ENCODE measurements around the gene UBL4B.

UBL4B gene

DNA sequence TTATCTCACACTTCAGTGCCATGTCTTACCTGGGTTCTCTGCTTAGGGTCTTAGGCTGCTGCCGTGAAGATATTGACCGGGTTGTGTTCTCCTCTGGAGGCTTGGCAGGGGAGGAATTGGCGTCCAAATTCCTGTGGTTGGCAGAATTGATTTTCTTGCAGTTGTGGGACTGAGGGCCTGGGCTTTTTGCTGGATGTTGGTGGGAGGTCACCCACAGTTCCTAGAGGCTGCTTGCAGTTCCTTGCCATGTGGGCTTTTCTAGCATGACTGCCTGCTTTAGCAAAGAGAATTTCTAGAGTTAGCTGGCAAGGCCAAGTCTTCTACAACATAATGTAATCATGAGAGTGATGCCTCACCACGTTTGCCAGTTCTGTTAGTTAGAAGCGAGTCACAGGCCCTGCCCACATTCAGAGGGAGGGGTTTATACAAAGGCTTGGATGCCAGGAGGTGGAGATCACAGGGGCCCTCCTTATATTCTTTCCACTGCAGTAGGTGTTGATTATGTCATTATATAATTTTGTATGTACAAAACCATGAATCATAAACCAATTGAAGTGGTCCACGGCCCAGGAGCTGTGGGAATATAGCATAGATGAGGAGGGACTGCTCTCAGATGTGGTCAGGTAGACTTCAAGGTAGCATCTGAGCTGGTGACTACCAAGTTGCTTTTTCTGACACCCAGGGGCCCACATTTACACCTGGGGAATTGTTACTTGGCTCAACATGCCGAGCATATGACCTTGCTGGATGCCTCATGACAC lies 6.6 kb downstream of the UBL4B start:
- peak; percentile 41 for DNase-seq

DNA sequence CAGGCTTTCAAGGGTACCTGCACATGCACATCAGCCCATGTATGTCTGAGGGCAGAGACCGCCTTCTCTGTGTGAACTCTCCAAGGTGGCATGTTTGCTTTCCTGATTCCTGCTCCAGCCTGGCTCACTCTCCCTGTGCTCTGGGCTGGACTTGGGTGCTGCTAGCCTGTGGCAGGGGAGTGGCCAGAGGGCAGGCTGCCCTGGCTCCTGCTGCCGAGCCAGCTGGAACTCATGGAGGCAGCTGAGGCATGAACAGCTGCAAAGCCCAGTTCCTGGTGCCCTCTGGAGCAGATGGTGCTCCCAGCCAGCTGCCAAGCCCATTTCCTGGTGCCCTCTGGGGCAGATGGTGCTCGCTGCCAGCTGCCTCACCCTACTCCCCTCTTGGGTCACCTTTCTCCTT lies 7.6 kb downstream of the UBL4B start:
- no peak for DNase-seq

DNA sequence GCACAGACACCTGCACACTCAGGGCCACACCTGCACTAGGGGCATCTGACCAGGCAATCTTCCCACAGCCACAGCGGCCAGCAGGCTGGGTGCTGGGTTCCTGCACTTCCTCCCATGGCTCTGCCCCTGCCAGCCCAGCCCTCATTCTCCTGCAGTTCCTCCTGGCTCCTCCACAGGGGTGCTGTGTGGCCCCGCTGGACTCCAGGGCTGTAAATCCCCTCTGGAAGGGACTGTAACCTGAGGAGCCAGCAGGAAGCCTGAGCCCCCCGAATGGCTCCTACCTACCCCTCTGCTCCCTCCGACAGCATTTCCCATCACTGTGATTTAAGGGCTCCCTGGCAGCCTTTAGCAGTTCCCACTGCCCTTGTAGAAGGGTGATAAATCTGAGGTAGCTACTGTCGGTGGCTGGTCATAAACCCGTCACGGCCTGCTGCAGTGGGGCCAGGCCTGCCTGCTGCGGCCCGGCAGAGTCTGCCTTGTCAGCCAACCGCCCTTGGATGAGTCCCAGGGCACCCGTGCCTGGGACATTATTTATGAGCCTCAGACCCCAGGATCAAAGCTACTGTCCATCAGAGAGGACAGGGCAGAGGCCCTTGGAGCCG lies 8.8 kb downstream of the UBL4B start:
- no peak for DNase-seq

DNA sequence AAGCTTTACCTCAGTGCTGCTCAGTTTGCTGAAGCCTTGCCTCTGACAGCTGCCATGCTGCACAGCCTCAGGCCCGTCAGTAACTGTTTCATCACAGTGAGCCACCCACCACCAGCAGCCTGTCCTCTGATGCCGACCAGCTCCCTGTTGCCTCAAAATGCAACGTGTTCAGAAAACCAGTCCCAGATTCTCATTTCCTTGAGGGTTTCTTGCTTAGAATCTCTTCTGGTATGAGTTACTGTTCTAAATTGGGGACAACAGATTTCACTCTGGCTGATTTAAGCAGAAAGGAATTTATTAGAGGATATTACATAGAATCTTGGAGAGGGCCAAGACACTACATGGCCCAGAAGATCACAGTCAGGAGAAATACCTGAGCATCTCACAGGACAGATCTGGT lies 11.0 kb downstream of the UBL4B start:
- DNase-seq: peak; percentile 60

DNA sequence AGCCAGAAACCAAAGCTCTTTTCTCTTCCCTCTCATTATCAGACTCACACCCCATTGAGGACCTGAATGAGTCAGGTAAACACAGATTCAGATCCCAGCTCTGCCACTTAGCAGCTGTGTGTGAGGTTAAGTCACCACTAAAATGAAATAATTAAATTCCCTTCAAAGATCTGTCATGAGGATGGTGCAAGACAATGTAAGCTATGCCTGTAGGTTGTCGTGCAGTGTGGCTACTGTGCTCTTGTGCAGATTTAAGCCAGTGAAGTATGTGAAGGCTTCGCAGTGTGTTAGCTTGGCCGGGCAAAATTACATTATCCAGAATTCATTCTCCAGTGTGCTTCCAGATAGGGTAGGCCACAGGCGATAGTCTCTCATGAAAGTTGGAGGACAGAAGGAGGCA lies 13.6 kb downstream of the UBL4B start:
- DNase-seq: no peak

DNA sequence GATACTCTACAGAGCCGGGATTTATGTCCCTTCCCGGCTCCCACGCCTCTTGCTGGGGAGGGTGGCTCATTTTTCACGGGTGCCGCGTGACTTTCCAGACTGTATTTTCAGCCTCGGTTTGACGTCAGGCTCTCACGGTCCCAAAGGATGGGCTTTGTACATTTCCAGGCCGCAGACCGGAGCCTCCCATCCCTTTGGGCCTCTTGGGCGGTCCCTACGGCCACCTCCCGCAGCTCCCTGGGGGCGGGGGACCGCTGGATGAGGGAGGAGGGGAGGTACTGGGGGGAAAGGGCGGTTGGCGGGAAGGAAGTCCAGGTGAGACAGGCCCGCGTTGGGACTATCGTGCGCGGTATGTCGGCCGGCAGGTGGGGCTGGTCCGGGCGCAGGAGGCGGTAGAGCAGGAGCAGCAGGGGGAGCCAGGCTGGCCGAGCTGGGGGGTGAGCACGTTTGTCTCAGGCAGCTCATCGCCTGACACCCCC lies 17.9 kb downstream of the UBL4B start:
- no peak for DNase-seq

DNA sequence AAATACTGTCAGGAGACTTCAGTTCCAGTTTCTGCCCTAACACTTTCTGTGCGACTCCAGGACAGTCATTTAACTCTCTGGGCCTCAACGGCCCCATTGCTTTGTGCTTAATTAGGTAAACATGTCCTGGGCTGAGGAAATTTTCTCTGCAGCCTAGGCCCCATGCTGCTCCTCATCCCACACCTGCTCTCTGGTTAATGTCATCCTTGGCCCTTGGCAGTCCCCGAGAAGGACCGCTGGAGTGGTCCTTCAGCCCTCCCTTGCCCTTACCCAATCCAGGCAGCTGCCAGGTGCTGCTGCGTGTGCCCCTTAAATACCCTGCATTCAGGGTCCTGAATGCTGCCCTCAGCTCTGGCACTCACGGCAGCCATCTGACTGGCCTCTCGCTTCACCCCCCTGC lies 18.7 kb downstream of the UBL4B start:
- DNase-seq: no peak

DNA sequence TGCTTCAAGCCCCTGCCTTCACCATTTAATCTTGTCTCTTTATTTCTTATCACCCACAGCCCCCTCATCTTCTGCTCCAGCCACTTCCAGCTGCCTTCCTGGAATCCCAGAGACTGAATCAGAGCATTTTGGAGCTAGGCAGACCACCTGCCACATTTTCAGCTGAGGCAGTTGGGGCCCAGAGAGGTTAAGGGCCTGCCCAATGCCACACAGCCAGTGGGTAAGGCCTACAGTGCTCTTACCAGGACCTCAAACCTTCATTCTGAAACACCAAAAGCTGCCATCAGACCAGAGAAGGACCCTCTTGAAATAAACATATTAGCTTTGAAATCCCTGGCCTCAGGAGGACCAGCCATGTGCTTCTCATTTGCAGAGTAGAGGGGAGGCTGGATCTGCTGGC lies 20.4 kb downstream of the UBL4B start:
- no peak for DNase-seq

DNA sequence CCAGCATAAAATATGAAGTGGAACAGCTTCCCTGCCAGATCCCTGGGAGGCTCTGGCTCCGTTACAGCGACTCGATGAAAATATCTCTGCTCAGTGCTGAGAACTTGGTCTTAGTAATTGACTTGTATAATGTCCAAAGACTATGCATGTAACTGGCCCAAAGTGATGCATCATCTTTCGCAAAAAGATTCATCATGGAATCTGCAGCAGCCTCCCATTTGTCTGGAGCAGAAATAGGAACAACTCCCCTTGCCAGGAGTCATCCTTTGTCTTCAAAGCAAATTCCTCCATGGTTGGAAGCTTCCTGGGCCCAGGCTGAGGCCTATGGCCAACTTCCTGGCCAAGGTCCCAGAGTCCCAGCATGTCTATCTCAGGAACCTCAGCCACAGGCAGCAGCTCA lies 21.2 kb downstream of the UBL4B start:
- no peak for DNase-seq

DNA sequence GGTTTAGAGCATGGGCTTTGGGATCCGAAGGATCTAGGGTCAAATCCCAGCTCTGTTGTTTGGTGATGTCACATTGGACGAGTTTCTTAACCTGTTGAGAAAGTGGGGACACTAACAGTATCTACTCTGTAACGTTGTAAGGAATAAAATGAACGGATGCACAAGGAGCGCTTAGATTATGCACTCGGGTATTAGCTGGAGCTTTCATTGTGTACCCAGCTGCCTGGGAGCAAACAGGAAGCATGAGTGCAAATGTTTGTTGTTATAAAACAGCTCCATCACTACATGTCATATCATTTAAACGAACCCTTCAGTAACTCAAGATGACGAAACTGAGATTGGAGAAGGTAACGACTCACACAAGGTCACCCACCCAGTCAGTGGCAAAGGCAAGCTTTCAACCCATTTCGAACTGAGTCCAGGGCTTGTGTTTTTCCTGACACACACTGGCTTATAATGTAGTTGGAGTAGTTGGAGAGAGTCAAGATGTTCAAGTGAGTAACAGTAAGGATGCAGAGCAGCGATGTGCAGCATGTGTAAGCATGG lies 21.9 kb downstream of the UBL4B start:
- no peak for DNase-seq

DNA sequence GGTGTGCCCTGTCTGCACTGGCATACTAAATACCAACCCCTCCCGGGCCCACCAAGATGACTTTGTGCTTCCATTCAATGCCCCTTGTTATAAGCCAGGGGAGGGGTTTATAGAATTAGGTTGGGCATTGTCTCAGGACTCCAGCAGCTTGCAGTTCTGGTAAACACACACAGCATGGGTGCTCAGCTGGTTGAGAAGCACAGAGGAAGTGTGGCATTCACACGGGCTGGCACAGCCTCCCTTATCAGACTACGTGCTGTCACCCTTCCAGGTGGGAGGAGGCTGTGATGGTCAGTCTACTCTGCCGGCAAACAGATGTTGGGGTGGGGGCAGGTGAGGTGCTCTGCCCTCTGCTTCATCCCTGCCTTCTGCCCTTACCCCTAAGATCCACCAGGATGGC lies 23.0 kb downstream of the UBL4B start:
- no peak for DNase-seq

DNA sequence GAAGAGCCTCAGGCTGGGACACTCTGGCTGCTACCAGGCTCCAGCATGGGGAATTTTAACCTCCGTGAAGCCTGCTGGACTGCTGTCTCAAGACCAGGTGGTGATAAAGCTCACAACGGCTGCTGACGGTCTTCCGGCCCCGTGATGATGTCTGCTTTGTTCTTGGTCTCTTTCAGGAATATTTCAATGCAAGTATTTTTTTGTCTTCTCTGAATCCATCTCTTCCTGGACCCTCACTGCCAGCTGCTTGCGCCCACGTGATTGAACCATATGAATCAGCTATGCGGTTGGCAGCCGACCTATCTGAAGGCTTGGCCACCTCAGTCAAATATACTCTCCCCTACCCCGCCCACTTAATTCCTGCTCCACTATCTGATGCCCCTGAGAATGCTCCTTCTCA lies 23.4 kb downstream of the UBL4B start:
- no peak for DNase-seq

DNA sequence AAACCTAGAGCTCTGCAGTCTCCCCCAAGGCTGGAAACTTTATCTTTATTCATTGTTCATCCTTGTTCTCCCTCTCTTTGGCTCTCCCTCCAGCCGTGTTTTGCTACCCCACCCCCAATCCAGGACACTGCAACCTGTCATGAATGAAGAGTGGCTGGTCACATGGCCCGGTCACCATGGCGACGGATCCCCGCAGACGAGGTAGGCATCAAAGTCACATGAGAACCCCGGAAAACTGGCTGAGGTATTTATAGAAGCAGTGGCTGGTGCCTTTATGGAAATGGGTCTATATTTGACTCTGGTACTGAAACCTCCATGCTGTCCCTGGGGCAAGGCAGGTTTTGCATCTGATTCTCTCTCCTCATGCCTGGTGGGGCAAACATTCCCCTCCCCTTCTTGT lies 24.7 kb downstream of the UBL4B start:
- no peak for DNase-seq

DNA sequence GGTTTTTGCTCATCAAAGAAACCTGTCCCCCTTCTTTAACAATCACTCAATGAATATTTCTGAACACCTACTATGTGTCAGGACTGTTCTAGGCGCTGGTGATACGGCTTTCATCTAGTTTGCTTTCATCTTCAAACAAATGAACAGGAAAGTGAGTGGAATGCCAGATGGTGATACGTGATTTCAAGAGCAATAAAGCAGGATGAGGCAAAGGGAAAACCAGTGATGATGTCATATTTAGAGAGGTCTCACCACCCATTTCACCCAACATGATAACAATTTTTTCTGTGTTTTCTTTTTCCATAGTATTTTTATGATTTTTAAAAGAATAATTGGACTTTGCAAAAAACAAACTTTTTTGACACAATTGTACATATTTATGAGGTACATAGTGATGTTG lies 26.7 kb downstream of the UBL4B start:
- no peak for DNase-seq

DNA sequence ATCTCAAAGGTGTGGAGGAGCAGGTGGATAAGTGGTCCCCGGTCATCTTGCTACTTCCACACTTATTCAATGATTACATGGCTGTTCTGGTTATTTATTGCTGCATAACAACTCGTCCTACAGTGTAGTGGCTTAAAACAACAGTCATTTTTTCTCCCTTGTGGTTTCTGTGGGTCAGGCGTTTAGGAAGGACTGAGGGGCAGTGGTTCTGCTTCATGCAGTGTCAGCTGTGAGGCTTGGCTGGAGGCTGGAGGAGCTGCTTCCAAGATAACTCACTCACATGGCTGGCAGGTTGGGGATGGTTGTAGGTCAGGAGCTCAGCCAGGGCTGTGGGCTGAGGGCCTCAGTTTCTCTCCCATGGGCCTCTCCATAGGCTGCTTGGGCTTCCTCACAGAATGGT lies 32.1 kb downstream of the UBL4B start:
- DNase-seq: no peak

DNA sequence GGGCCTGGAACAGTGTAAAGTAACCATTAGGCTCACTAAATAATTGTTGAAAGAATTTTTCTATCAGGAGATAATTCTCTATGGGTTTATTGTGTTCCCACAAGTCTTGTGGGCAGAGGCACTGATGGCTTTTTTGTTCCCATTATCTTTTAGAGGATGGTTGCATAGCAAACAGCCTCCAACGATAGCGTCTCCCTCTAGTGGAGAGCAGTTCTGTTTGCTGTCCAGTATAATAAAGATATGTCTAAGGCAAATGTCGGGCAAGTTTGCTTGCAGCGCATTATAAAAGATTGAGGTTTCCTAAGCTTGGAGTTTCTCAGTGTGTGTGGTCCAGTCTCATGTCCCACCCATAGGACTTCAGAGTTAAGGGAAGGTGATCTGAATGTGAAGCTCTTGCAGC lies 36.7 kb downstream of the UBL4B start:
- DNase-seq: peak; percentile 19

DNA sequence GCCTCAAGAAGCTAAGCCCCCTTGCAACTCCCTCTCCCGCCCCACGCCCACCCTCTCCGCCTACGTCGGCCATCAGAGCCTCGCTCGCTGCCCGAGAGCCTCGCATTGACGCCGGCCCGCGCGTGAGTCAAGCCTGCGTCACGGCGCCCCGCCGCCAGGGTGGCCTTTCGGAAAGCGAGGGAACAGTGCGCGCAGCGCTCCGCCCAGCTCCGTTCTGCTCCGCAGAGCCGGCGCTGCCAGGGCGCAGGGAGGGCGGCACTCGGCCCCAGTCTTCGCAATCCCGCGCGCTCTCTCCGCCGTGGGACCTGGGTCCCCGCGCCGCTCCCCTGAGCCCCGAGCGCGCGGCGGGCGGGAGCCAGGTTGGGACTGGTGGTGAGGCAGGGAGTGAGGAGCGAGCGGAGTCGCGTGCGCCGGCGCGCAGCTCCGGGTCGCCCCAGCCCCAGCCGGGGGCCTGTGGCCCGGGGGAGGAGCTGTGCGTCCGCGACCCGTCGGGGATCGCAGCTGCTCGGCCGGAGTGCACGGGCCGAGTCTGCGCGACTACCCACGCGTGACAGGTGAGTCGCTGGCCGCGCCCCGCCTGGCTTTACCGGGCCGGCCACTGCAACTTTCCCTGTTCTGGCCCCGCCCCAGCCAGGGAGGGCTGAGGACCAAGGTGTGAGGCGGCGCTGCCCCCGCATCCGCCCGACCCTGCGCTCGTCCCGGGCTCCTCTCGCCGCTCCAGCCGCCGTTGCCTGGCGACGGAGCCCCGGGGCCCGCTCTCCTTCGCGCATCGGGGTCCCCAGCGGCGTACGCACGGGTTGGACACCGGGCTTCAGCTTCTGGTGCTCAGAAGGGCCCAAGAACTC lies 38.3 kb downstream of the UBL4B start, which contains the start of gene SLC6A17:
Gene SLC6A17 (plus strand): TSS at position 165 of the 845 bp plus-strand sequence. CDS start 16,436 bp downstream, outside the sequence.
- DNase-seq: peak; percentile 82

DNA sequence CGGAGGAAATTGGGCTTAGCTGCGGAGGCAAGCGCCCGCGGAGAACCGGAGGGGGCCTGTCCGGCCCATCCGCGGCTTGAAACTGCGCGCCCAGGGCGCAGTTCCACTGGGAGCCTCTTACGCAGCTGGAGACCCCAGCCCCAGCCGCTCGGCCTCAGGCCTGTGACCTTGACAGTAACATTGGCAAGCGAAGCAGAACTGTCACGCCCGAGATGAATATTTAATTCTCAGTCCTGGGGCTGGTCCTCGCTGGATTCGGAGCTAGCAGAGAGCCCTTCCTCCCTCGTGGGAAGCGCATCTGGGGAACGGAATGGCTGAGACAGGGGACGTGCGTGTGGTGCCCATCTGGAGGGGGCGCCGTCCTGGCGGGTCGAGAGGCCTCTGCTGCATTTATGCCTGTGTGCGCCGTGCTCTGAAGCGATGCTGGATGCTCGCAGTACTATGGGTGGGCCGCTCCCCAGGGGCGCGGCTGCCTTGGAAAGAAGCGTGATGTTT lies 39.0 kb downstream of the UBL4B start:
- DNase-seq: no peak

DNA sequence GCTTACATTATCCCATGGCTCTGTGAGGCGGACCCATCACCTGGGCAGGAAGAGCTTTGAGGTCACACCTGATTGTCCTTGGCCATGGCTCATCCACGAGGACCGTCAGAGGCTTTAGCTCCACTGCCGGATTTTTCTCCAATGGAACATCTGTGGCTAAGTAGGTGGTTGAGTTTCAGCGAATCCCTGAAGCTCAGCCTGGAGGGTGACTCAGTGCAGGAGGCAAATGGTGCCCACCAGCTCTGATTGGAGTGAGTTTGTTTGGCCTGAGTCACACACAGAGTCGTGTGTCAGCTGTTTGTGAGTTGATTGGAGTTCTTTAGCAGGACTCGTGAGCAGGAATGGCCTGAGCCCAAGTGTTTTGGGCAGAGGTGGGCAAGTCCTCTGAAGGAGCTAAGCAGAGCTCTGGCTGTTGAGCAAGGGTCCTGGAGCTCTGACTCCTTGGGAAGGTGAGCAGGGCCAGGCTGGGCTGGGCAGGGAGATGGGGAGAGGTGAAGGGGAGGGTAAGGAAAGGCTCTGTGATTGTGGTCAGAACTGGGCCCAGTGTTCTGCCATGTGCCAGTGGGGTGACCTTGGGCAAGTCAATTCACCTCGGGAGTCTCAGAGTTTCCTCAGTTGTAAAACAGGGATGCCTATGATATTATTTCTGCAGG lies 40.0 kb downstream of the UBL4B start:
- DNase-seq: peak; percentile 83

DNA sequence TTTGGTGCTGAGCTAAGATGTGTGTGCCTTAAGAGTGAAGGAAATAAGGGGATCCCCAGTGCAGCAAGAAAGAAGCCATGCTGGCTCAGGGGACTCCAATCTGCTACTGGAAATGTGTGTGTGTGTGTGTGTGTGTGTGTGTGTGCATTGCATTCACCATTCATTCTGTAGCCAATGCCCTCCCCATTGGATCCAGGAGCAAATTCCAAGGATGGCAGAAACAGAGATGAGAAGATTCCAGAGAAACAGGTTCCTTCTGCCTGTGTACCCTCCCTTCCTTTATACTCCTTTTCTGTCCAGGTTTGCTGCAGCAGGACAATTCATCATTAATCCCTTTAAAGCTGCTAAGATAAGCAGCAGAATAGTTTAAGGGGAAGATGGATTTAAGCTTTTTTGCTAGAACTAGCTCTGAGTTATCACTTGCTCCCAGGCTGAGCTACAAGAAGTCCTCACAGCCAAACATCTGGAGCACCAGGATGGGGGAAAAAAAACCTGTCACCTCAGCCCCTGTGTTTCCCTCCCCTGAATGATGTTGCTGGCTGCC lies 41.2 kb downstream of the UBL4B start:
- DNase-seq: no peak

DNA sequence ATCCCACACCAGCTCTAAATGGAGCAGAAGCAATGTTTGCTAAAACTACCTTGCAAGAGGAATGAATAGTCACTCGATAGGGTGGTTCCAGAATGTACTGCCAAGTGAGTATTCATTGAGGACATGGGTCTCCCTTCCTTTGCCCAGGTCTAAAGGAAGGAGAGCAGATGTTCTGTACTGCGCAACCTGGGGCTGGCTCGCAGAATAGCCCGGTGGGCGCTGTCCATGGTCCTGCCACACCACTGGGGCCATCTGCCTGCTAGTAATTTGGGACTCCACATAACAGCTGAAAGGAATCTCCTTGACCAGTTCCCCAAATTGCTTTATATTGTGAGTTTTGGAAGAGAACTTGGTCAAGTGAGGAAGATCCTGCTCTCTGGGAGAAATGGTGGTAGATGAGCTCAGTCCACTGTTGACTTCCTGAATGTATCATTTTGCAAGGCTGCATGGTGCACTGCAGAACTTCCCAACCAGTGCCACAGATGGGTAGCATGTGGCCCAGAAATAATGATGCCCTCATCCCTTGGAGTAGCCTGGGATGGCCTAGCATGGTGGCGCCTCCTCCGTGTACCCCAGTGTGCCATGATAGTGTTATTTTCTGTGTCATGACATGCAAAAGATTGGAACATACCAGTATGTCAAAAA lies 43.8 kb downstream of the UBL4B start:
- DNase-seq: peak; percentile 48

DNA sequence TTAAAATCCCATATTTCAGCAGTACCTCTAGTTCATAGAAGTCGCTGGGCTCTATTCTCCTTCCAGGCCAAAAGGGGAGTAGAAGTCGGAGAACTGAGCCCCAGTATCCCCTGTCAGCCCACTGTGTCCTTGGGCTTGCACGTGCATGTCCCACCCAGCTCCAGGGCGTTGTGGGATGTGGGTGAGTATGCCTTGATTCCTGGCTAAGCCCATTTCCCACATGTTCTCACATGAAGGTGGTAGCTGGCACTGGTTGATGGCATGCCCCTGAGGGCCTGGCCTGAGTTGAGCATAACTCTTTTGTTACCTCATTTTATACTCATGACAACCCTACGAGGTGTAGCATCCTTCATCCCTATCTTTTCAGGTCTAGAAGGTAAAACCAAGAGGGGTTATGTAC lies 46.0 kb downstream of the UBL4B start:
- DNase-seq: no peak

All from EL (cell line).